HG02981 (cell line): ENCODE measurements around the gene TSPAN18.

ENCODE experiments used
- ATAC-seq: cut with Tn5 transposase; IDR thresholded peaks from one replicate; pipeline ENCODE4 v1.9.1; 2021; ENCODE audit warnings: mild to moderate bottlenecking, moderate library complexity; ENCODE audit not compliant: unreplicated experiment

The TSPAN18 gene

DNA sequence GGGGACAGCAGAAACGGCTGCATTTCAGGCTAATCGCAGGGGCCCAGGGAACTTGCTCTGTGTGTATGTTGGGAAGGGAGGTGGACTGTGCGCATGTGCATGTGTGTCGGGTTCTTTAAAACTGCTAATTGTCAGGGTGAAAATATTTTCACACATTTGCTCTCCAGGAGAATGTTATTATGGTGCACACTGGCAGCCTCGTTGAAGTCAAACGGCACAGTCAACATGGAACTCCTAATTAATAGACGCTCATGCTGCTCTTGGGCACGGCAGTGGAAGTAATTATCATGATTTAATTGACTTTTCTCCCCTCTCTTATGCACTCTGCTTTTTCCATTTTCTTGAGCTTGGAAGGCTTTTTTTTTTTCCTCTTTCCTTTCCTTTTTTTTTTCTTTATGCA is 92.6 kb downstream of the TSPAN18 start:
- ATAC-seq: no peak

DNA sequence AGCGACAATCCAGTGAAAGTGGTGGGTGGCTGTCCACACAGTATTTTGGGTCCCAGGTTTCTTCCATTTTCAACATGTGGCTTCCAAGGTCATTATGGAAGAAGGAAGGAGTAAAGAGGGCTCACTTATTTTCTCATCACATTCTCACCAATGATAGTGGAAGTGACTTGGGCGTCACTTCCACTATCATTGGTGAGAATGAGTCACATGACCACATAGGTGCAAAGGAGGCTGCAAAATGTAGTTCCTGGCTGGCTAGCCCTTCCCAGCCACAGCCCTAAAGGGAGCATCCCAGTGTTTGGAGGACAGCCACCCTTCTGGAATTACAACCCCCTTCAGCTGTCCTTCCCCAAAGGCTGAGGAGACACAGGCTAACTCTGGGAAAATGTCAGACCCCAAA is 95.6 kb downstream of the TSPAN18 start:
- no peak for ATAC-seq

DNA sequence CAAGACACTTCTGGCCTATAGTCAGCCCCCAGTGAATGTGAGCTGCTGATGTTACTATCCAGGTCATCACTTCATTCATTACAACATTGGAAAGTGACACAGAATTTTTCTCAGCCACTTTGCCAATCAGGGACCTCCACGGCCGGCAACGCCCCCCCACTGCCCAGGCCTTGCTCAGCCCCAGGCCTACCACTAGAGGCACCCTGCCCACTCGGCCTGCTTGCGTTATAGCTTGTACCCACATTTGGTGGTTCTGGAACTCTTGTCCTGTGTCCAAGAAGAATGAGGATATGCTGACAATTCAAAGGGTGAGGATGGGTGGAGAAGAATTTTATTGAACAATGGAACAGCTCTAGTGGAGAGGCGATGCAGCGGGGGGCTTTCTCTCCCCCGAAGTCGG is 96.2 kb downstream of the TSPAN18 start:
- no peak for ATAC-seq

DNA sequence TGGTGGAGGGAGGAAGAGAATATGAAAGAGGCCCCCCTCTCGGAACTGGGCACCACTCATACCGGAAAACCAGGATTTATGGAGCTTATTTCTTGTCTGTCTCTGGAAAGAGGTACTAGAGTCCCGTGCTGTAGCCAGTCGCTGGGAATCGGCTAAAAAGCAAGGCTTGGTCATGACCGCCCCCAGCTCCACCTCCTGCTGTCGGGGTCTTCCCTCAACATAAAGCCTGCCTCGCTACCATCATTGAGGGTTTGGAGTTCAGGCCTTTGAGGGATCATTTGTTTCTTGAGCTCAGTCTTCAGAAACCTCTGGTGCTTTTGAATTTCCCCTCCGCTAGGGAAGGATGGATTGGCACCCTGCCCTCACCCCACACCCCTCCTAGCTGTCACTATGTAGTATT is 97.1 kb downstream of the TSPAN18 start:
- no peak for ATAC-seq

DNA sequence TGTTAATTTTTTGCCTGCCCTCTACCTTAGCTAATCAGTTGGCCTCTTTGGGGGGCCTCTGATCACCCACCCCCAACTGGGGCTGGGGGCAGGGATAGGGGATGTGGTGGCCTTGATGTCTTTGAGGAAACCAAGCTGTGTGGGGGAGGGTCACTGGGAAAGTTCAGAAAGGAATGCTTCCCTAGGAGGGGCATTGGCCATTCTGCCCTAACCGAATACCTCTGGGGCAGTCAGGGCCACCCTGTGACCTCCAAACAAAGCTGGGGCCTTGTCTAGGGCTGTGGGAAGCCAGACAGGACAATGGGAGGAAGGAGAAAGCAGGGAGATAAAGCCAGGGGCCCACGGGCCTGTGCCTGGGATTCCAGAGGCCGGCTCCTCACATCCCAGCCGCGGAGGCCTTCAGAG is 97.5 kb downstream of the TSPAN18 start:
- ATAC-seq: no peak

DNA sequence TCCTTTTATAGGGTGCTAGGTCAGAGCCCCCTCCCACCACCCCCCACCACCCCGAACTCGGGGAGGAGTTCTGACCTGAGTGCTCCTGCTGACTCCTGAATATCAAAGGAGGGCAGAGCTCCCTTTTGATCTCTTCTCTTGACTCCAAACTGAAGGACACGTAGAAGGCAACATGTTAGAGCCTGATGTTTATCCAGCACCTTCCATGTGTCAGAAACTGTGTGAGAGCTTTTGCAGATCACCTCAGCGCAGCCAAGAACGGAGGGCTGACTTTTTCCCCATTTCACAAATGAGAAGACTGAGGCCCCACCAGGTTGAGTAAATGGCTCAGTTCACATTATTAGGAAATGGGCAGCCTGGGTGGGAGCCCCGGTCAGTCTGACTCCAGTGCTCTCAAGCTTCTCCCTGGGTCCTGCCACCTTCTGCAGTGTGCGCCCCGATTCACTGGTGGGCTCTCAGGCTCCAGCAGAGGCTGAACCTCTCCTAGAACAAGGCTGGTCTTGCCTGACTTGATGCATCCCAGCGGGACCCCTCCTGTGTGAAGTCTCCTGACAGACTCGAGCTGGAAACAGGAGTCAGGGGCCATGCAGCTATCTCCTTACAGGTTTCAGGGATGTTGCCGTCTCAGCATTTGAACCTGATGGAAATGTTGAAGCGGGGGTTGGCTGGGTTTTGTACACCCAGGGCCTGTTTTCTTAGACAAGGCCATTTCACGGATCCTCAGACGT is 98.5 kb downstream of the TSPAN18 start:
- no peak for ATAC-seq

DNA sequence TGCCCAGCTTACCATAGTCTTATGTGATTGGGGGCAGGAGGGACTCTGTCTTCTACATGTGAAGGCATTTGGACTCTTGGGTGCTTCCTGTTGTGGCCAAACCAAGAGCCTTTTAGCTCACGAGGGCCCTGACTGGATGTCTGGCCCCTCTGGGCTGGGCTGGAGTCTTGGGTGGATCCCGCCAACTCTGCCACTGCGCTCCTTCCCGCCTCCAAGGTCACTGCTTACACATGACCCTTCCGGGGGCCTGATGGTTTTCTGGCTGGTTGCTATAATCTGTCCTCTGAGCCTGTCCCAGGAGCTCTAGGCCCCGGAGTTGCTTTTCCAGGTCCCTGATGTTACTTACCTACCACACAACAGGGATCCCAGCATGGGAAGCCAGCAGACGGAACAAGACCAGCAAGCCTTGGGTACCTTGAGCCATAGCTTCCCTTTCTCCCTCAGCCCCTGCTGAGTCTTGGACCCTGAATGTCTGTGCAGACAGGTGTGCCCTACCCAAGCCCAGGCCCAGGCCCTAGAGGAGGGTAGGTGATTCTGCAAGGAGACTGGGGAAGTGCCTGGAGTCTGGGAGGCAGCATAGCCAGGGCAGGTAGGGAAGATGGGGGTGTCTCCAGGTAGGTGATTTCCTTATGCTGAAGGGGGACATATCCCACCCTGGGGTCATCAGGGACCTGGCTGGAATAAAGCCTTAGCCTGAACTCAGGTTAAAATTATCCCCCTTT is 100.3 kb downstream of the TSPAN18 start:
- ATAC-seq: no peak

DNA sequence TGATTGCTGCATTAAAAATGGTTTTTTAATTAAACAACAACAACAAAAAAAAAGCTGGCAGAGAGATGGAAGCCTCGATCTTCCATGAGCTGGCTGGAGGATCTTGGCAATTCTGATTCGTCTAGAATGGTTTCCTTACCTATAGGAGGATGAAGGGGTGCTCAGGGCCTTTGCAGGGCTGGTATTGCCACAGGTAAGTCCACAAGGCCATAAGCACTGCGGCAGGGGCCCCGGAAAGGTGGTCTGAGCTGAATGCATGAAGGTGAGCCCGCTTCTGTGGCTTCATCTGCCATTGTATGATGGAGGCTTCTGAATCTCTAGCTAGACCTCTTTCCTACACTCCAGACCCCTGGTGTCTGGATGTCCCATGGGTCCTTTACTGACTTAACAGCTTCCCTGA is 101.5 kb downstream of the TSPAN18 start:
- ATAC-seq: no peak

DNA sequence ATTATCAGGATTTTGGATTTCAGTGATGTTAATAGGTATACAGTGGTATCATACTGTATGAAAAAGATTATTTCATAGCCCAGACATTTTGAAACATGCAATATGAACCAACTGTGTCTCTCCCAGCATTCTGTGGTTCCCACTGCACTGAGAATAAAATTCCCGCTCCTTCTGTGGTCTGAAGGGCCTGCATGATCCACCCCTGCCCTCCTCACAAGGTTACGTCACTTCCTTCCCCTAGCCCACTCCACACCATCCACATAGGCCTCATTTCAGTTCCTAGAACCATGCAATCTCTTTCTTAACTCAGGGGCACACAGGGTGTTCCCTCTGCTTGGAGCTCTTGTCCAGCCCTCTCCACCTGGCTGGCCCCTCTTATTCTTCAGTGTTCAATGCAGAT is 103.1 kb downstream of the TSPAN18 start:
- ATAC-seq: no peak

DNA sequence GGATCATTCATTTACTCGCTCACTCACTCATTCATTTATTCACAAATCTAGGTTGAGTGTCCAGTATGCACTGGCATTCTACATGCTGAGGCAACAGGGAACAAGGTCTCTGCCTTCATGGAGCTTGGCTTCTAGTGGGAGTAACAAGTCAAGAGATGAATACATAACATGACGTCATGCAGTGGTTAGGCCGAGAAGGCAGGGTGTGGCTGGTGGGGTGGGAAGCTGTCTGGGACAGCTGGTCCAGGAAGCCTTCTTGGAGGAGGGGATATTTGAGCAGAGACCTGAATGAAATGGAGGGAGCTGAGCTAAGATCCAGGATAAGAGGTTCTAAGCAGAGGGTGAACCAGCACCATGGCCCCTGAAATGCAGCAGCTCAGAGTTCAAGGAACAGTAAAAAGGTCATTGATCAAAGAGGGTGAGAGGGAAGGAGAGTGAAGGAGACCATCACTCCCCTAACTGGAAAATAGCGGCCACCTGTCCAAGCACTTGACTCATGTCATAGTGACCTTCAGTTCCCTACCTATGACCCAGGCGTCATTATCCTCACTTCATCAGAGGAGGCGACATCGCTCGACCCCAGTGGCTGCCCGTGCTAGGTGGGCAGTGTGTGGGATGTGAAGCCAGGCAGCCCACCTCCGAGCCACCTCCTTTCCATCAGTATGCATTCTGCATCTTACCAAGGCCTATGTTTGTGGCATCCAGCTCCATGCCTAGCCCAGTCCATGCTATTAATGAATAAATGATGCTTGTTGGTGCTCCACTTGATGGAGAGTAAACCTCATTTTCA is 105.0 kb downstream of the TSPAN18 start:
- ATAC-seq: no peak

DNA sequence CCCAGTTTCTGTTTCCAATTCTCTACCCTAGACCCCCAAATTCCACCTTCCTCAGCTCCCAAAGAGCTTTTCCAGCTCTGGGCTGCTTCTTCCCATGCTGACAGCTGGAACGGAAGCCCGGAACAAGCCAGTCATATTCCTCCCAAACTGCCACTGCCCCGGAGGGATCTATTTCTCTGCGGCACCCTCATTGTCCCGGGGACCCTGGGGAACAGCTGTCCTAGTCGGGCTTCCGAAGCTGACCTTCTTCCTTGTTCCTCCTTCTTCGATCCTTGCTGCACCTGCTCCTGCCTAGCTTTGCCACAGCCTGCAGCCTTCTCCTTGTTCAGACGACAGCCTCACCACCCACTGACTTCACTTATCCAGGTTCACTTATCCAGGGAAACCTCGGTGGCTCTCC is 105.7 kb downstream of the TSPAN18 start:
- ATAC-seq: no peak

DNA sequence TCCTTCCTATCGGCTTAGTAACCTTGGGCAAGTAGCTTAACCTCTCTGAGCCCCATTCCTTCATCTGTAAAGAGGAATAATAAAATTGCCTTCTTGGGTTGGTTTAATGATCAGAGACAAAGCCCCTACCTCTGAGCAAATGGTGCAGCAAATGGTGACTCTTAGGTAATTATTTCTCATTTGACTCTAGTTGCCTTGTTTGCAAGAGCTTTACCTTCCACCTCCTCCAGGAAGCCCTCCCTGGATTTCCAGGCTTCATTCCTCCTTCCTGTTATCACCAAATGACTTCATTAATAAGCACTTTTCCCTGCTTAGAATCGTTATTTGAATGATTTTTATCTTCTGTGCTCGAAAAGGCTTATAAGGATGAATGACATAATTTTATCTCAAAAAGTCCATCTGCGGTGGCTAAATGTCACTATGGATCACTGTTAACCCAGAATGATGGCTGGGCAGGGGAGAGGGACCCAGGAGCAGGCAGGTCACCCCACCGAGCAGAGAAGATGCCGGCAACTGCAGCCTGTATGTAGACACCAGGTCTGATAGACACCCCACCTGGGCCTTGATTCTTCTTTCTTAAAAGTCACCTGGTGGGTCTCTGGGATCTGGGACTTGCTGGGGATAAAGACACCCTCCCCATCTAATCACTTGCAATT is 106.6 kb downstream of the TSPAN18 start:
- ATAC-seq: no peak

DNA sequence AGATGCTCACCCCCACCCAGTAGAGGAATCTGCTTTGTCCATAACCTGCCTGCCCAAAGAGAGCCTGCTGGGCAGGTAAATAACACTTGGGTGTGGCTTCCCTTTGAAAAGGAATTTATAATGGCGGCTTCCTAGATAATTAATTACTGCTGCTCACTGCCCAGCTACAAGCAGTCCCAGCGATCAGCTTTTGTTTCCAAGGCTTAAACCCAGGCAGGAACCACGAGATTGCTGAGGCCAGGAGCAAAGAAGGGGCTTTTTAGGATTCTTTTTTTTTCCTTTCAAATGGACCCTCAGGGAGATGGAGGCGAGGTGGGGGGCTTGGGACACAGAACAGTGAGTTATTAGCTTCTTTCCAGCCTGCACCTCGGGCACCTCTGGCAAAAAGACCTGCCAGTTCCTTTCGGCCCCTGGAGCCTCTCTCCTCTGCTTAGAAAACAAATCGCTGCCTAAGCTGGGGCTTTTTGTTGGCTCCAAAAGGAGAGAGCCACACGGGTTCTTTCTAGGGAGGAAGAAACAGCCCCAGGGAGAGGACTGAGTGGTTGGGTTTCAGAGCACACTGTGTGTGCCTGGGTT is 107.2 kb downstream of the TSPAN18 start:
- no peak for ATAC-seq

DNA sequence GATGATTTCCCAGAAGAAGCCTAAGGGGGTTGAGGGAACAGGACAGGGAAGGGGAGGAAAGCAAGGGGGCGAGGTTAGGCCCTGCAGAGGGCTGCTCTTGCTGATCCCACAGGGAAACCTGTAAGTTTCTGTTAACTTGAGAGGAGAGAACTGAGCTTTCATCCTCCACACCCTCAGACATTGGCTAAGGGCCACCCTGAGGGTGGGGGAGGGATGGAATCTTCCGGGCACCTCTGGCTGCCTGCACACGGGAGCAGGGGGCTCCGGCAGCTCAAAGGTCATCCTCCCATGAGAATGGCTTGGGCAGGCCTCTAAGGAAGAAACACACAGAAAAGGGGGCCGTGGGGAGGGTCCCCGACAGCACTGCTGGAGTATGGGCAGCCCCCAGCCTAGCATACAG is 108.1 kb downstream of the TSPAN18 start:
- ATAC-seq: no peak

DNA sequence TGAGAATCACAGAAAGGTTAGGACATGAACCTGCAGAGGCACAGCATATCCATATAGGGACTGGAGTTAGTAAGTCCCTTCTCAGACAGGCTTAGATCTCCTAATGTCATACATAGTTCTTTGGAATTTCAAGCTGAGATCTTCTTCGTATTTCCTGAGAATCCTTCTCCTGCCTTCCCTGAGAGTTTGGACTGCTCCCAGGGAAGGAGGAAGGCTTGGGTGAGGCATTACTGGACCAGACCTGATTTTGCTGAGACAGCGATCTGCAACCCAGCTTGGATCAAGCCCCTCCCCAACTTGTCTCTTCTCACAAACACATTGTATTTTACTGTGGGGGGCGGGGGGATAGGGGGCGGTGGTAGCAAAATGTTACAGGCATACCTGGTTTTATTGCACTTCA is 108.5 kb downstream of the TSPAN18 start:
- ATAC-seq: no peak

DNA sequence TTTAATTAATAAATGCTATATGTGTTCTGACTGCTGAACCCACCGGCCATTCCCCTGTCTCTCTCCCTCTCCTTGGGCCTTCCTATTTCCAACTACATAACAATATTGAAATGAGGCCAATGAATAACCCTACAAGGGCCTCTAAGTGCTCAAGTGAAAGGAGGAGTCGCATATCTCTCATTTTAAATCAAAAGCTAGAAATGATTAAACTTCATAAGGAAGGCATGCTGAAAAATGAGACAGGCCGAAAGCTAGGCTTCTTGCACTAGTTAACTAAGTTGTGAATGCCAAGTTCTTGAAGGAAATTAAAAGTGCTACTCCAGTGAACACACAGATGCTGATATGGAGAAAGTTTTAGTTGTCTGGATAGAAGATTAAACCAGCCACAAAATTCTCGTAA is 109.2 kb downstream of the TSPAN18 start:
- no peak for ATAC-seq

DNA sequence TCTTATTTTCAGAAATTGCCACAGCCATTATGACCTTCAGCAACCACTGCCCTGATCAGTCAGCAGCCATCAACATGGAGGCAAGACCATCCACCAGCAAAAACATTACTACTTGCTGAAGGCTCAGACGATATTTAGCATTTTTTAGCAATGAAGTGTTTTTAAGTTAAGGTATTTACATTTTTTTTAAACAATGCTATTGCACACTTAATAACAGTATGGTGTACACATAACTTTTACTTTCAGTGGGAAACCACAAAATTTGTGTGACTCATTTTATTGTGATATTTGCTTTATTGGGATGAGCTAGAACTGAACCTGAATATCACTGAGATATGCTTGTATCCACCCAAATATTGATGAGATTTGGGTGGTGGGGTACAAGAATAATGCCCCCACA is 110.9 kb downstream of the TSPAN18 start:
- no peak for ATAC-seq

DNA sequence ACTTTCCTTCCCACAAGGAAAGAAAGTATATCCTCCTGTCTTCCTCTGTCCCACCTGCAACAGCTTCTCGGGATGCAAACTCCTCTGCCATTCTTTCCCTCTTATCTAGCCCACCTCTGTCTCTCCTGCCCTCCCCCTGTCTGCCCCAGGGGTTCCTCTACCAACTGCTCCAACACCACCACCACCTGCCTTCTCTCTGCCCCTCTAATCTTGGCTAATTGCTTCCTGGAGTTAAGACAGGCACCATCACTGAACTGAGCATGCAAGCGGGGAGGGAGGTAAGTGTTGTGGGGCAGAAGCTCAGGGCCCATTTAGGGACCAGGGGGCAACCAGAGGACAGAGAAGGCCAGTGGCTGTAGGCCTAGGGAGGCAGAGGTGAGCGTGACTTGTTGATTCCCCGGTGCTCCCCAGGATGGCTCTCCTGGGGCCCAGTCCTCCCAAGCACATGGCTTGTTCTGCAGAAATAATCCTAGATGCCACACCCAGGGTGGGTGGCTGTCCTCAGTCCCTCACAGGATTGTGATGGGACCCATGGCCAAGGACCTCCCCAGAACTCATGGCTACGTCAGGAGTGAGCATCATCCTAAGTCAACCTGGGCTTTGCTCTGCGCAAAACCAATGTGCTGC is 112.8 kb downstream of the TSPAN18 start:
- ATAC-seq: no peak

DNA sequence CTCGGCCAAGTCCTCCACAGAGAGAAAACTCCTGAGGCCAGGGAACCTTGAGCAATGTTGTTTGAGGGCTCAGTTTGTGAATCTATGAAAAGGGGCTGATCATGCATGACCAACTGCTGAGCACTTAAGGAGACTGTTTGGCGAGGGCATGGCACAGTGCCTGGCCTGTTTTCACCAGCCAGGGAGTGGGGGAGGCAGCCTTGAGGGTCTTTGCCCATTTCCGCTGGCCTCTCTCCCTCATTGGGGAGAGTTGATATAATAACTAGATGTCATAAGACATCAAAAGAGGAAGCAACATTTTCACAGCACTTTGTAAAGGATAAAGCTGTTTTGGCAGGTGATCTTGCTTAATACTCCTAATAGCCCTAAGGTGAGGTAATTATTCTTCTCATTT is 113.3 kb downstream of the TSPAN18 start:
- no peak for ATAC-seq

DNA sequence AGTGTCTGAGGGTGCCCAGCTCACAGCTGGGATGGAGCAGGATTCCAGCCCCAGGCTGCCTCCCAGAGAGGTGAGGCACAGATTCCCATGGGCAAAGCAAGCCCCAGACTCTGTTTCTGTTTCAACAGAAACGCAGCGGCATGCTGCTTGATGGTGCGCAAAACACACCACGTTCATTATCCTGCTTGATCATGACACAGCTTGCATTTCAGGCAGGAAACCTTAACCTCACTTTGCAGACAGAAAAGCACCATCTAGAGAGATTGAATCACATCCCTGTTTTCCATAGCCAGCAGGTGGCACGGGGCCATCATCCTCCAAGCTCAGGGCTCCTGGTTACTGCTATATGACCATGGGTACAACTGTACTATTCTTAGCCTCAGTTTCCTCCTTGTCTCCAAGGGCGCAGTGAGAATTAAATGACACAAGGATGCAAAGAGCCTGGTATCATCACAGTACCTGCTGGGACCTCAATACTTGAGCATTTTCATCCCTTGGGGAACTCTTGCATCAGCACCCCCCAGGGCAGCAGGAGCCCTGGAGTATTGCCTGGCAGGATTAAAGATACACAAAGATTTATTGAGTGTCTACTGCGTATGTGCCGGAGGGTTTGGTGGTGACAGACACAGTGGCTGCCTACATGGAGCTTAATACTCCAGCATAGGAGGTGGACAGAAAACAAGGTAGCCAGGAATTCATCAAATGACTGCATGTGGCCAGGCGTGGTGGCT is 113.9 kb downstream of the TSPAN18 start:
- no peak for ATAC-seq
